Choroid plexus epithelial cell (primary cell): ENCODE measurements around the gene TECPR2.

Experiments used
- DNase-seq: peaks from one replicate; pipeline ENCODE4 v3.0.0-alpha.2; 2010; ENCODE audit warnings: low read depth
- H3K4me3 ChIP-seq: 2 replicates; pipeline ENCODE4 v1.5.1; 2011; ENCODE audit warnings: low read depth, mild to moderate bottlenecking, control low read depth, low read length, moderate library complexity
- TF ChIP-seq, protein P1 (sequence below): conservative IDR thresholded peaks from 2 replicates; pipeline ENCODE4 v1.5.1; 2011; ENCODE audit warnings: low read depth, mild to moderate bottlenecking, control low read depth, inconsistent platforms, low read length, moderate library complexity

The TECPR2 gene

DNA sequence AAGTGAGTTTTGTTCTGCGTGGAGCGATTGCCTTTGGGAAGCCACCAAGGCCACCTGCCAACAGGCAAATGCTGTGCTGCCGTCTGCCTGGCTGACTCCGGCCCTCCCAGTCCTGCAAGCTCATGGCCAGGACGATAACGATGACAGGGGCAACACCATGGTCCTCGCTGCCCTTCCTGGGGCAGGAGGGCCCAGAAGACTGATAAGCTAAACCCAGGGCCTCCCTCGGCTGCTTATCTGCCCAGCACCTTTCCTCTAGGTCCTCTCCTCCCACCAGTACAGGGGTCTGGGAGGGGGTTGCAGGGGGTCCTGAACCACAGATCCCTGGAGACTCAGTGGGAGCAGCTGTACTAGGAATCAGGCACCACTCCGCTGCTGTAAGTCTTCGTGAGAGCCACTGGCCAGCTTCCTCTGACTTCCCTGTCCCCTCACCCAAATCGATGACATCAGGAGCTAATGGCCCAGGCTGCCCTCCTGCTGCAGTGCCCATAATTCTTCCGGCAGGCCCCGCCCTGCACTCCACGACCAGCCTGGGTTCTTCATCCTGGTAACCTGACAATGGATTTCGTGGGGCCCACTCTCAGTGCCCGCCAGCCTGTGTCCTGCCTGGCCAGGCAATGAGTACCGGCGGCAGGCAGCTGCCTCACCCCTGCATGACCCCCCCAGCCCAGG, 141.7 kb downstream of the TECPR2 start:
- no peak for DNase-seq
- TF ChIP-seq, protein P1, sequence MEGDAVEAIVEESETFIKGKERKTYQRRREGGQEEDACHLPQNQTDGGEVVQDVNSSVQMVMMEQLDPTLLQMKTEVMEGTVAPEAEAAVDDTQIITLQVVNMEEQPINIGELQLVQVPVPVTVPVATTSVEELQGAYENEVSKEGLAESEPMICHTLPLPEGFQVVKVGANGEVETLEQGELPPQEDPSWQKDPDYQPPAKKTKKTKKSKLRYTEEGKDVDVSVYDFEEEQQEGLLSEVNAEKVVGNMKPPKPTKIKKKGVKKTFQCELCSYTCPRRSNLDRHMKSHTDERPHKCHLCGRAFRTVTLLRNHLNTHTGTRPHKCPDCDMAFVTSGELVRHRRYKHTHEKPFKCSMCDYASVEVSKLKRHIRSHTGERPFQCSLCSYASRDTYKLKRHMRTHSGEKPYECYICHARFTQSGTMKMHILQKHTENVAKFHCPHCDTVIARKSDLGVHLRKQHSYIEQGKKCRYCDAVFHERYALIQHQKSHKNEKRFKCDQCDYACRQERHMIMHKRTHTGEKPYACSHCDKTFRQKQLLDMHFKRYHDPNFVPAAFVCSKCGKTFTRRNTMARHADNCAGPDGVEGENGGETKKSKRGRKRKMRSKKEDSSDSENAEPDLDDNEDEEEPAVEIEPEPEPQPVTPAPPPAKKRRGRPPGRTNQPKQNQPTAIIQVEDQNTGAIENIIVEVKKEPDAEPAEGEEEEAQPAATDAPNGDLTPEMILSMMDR, result no peak
- no peak overlapping the region for H3K4me3 ChIP-seq

DNA sequence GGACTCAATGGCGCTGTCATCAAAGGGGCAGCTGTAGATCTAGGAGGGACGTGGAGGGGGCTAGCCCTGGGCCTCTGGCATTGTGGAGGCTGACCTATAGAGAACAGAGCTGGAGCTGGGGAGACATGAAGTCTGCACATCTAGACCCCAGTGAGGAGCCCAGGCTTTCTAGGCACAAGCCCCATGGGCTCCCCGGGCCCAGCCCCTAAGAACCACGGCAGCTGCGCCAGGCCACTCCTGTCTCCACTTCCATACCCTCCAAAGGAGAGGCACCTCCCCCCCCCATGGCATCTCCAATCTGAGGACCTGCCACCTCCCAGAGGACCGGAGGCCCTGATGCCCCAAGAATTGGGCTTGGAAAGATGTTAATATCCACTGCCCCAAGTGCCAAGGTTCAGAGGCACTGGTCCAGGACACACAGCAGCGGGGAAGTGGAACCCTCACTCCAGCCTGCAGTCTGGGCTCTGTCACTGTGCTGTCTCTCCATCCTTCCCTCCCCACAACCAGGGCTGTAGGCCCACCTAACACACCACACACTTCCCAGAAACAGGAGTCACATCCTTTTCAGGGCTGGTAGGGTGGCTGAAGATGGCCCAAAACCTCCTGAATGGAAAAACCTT, 142.4 kb downstream of the TECPR2 start:
- TF ChIP-seq, protein P1, result no peak
- H3K4me3 ChIP-seq, result no peak overlapping the region
- no peak for DNase-seq

DNA sequence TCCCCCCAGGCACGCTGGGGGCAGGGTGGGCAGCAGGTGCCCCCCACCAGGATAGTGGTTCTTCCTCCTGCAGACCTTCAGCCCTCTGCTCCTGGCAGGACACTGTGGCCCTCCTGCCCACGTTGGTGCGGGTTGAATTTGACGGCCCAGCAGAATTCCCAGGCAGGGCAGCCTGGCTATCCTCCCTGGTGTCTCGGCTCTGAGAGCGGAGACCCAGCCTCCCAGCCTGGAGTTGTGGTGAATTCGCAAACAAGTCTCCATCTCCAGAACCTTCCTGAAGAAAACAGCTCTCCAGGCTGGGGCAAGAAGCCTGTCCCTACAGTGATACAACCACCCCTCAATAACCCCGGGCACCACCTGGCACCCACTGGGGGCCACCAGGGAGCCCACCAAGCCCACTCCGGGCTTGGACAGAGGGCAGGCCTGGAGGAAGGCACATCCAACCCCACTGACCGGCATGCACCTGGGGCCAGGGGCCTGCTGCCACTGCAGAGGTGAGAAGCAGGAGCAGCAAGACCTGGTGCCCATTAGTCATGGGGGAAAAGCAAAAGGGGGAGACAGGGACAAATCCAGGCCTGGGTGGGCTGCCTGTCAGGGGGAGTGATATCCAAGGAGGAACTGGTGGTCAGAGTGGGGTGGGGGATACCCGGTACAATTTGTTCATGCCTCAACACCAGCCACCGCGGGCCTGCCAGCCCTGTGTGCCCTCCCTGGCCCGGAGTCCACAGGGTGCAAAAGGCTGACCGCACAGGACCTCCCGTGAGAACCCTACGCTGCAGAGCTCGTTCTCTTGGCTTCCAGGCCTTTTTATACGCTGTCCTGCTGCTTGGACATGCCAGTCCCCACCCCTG, 143.3 kb downstream of the TECPR2 start:
- no peak for DNase-seq
- TF ChIP-seq, protein P1, result no peak
- no peak overlapping the region for H3K4me3 ChIP-seq

DNA sequence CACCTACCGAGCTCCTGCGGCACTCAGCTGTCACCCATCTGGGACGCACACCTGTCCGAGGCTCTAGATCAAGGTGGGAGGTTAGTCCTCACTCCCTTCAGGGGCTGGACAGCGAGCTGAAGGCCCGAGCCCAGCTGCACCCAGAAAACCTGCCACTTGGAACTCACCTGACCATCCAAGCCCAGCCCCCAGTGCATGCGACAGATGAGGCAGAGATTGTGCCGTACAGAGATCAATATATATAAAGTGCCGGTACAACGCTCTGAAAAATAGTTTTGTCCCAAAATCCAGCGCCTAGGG, 143.8 kb downstream of the TECPR2 start:
- TF ChIP-seq, protein P1, result no peak
- H3K4me3 ChIP-seq, result no peak overlapping the region
- no peak for DNase-seq

DNA sequence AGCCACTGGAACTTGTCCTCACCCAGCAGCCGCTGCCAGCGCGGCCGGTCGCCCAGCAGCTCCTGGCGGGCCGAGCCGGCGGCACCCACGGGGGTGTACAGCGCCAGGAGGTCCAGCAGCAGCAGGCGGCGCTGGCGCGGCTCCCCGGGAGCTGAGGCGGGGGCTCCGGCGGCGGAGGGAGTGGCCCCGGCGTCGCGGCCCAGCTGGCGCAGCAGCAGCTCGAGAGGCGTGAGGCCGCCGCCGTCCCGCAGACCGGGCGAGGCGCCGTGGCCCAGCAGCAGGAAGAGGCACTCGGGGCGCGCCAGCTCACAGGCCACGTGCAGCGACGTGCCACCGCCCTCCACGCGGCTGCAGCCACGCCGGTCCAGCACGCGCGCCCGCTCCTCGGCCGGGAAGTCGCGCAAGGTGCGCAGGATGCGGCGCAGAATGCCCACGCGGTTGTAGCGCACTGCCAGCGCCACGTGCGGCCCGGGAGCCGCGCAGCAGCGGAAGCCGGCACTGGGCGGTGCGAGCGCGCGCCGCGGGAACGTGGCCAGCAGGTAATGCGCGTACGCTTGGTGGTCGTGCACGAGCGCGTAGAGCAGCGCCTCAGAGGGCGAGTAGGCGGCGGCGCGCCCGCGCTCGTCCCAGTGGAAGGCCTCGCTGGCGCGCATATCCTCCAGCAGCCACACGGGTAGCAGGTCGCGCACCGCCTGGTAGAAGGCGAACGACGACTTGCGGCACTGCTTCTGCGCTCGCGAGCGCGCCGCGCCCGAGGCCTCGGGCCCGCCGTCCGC, 144.5 kb downstream of the TECPR2 start:
- DNase-seq, result no peak
- TF ChIP-seq, protein P1, result no peak
- H3K4me3 ChIP-seq, result no peak overlapping the region

DNA sequence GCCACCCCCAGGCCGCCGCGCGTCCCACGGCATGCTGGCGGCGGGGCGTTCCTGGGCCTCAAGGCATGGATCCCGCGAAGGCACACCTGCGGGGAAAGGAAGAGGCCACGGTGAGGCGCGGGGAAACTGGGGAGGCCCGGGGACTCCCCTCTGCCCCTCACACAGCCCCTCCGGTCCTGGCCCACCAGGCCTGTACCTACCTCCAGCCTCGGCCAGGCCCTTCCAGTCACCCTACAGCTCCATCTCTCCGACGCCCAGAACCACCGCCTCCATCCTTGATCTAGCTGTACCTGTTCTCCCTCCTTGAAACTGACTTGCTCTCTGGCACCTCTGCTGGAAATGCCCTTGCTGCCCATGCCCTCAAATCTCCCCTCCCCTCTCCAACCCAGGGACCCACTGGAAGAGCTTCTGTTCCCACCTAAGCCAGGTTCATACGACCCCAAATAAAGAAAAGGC, 145.1 kb downstream of the TECPR2 start:
- TF ChIP-seq, protein P1, result peak; percentile 9
- DNase-seq, result no peak
- H3K4me3 ChIP-seq, result no peak overlapping the region
